WTC11 (cell line): ENCODE results near the gene FAM124B. TPM values are rescaled to one million over a fixed set of nuclear protein-coding genes. Genes with fewer than 3 reads are reported as not detected.

ENCODE experiments used
- ATAC-seq: fragments of 200-7000 bp; cut with Tn5 transposase; 2 replicates; pipeline ENCODE4 v1.10.0; 2021; ENCODE audit warnings: mild to moderate bottlenecking, moderate library complexity
- CTCF ChIA-PET: fragments of 300-600 bp; sonication (Branson Sonifier 250); formaldehyde crosslinking; loops from one replicate; lab custom pipeline; 2021; ENCODE audit warnings: antibody characterized with exemption; lab: Charles Lee
- POLR2A ChIA-PET: fragments of 350-600 bp; sonication (Branson Sonifier 250); formaldehyde crosslinking; loops from one replicate; lab custom pipeline; 2021; ENCODE audit warnings: antibody characterized with exemption; lab: Charles Lee
- DNase-seq: peaks from one replicate; pipeline ENCODE4 v3.0.0; 2021; ENCODE audit warnings: low spot score
- H3K27ac Mint-ChIP-seq: 2 replicates; pipeline ENCODE4 v1.8.0; 2021; ENCODE audit warnings: mixed read lengths
- H3K27me3 Mint-ChIP-seq: 2 replicates; pipeline ENCODE4 v1.8.0; 2021; ENCODE audit warnings: low read depth, mild to moderate bottlenecking, moderate library complexity, mixed read lengths
- H3K36me3 Mint-ChIP-seq: 2 replicates; pipeline ENCODE4 v1.8.0; 2021; ENCODE audit warnings: mixed read lengths
- H3K4me1 Mint-ChIP-seq: 2 replicates; pipeline ENCODE4 v1.8.0; 2022; ENCODE audit warnings: mixed read lengths
- H3K4me3 Mint-ChIP-seq: 2 replicates; pipeline ENCODE4 v1.8.0; 2021; ENCODE audit warnings: mild to moderate bottlenecking, moderate library complexity, mixed read lengths
- H3K9me3 Mint-ChIP-seq: 2 replicates; pipeline ENCODE4 v1.8.0; 2021; ENCODE audit warnings: mixed read lengths
- E2F4 ChIP-seq: sonication (generic); formaldehyde crosslinking; IDR thresholded peaks from 2 replicates; pipeline ENCODE4 v1.8.1; 2022; ENCODE audit warnings: low read depth, mild to moderate bottlenecking, moderate library complexity, missing genetic modification reagents, borderline replicate concordance
- EMX1 ChIP-seq: fragments of 250-450 bp; sonication (Bioruptor Pico); IDR thresholded peaks from 2 replicates; pipeline ENCODE4 v1.8.0; 2021; ENCODE audit warnings: mild to moderate bottlenecking
- GTF2I ChIP-seq: fragments of 250-450 bp; sonication (Bioruptor Pico); conservative IDR thresholded peaks from 2 replicates; pipeline ENCODE4 v1.4.0; 2021; ENCODE audit warnings: mild to moderate bottlenecking
- HMGA2 ChIP-seq: fragments of 250-450 bp; sonication (Bioruptor Pico); IDR thresholded peaks from 2 replicates; pipeline ENCODE4 v1.4.0; 2021; ENCODE audit warnings: mild to moderate bottlenecking, moderate library complexity
- MYBL2 ChIP-seq: sonication (generic); formaldehyde crosslinking; IDR thresholded peaks from 2 replicates; pipeline ENCODE4 v1.8.1; 2023; ENCODE audit warnings: mild to moderate bottlenecking, moderate library complexity, missing genetic modification reagents
- NFYB ChIP-seq: sonication (generic); formaldehyde crosslinking; conservative IDR thresholded peaks from 2 replicates; pipeline ENCODE4 v1.8.0; 2022; ENCODE audit warnings: low read depth, missing genetic modification reagents
- SP1 ChIP-seq: sonication (generic); formaldehyde crosslinking; conservative IDR thresholded peaks from 2 replicates; pipeline ENCODE4 v1.8.1; 2022; ENCODE audit warnings: missing genetic modification reagents
- ZBTB21 ChIP-seq: sonication (generic); formaldehyde crosslinking; IDR thresholded peaks from 2 replicates; pipeline ENCODE4 v1.8.1; 2023; ENCODE audit warnings: mild to moderate bottlenecking, missing genetic modification reagents, borderline replicate concordance
- ZNF138 ChIP-seq: sonication (generic); formaldehyde crosslinking; conservative IDR thresholded peaks from 2 replicates; pipeline ENCODE4 v1.8.1; 2022; ENCODE audit warnings: mild to moderate bottlenecking, moderate library complexity, missing genetic modification reagents
- ZNF281 ChIP-seq: sonication (generic); formaldehyde crosslinking; IDR thresholded peaks from 2 replicates; pipeline ENCODE4 v1.8.0; 2023; ENCODE audit warnings: mild to moderate bottlenecking, missing genetic modification reagents
- ZNF416 ChIP-seq: fragments of 250-450 bp; sonication (Bioruptor Pico); IDR thresholded peaks from 2 replicates; pipeline ENCODE4 v1.9.0; 2021; ENCODE audit warnings: mild to moderate bottlenecking, inconsistent platforms
- total RNA-seq: library from RNA; stranded (reverse); gene quantifications from 3 replicates; pipeline ENCODE4 v1.2.3, GENCODE V29; 2021
- TF ChIP-seq, protein P1 (sequence below): fragments of 250-450 bp; sonication (Bioruptor Pico); IDR thresholded peaks from 2 replicates; pipeline ENCODE4 v1.8.0; 2021; ENCODE audit warnings: mild to moderate bottlenecking
- TF ChIP-seq, protein P2 (sequence below): sonication (generic); formaldehyde crosslinking; IDR thresholded peaks from 2 replicates; pipeline ENCODE4 v1.8.0; 2022; ENCODE audit warnings: mild to moderate bottlenecking, missing genetic modification reagents
- TF ChIP-seq, protein P3 (sequence below): sonication (generic); formaldehyde crosslinking; IDR thresholded peaks from 2 replicates; pipeline ENCODE4 v1.8.0; 2023; ENCODE audit warnings: missing genetic modification reagents, mild to moderate bottlenecking, borderline replicate concordance

The FAM124B gene
- total RNA-seq, 1 experiment from 2014 or later = 3.7 TPM

- H3K36me3 Mint-ChIP-seq = no peaks in the 10 kb centered on the region
- ChIA-PET POLR2A (no interaction called here), CTCF (no interaction called here)
- no peak for ATAC-seq
- no peak overlapping the region for H3K4me3 Mint-ChIP-seq
- no peak for TF ChIP-seq NFYB (CRISPR knock-in tag)
- TF ChIP-seq, protein P1, sequence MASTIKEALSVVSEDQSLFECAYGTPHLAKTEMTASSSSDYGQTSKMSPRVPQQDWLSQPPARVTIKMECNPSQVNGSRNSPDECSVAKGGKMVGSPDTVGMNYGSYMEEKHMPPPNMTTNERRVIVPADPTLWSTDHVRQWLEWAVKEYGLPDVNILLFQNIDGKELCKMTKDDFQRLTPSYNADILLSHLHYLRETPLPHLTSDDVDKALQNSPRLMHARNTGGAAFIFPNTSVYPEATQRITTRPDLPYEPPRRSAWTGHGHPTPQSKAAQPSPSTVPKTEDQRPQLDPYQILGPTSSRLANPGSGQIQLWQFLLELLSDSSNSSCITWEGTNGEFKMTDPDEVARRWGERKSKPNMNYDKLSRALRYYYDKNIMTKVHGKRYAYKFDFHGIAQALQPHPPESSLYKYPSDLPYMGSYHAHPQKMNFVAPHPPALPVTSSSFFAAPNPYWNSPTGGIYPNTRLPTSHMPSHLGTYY (CRISPR knock-in tag) = no peak
- no peaks in the 10 kb centered on the region for H3K27me3 Mint-ChIP-seq
- H3K9me3 Mint-ChIP-seq = peaks cover 15% of the 10 kb centered on the region
- H3K27ac Mint-ChIP-seq = no peak overlapping the region
- DNase-seq = no peak
- no peaks in the 10 kb centered on the region for H3K4me1 Mint-ChIP-seq
These were observed 70.2 kb downstream of the FAM124B start for GRCh38 chr2:224331698-224332097.

DNA sequence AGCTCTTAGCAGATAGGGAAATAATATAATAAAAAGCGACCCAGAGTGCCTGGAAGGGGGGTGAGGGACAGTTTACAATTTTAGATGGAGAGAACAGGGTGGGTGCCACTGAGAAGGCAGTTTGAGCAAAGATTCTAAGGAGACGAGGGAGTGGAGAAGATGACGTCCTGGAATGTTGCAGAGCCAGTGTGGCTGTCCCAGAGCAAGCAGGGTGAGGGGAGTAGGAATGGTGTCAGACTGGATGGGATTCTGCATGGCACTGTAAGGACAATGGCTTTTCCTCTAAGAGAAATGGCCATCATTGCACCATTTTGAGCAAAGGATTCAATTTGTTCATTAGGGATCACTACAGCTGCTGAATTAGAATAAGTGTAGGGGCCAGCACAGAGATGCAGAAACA is 73.1 kb downstream of the FAM124B start:
- H3K36me3 Mint-ChIP-seq = no peaks in the 10 kb centered on the region
- ATAC-seq = no peak
- ChIA-PET CTCF (no interaction called here), POLR2A (no interaction called here)
- TF ChIP-seq MYBL2 (CRISPR knock-in tag) = no peak
- no peak for TF ChIP-seq E2F4 (CRISPR knock-in tag)
- TF ChIP-seq ZNF416 (CRISPR knock-in tag) = no peak
- TF ChIP-seq, protein P2, sequence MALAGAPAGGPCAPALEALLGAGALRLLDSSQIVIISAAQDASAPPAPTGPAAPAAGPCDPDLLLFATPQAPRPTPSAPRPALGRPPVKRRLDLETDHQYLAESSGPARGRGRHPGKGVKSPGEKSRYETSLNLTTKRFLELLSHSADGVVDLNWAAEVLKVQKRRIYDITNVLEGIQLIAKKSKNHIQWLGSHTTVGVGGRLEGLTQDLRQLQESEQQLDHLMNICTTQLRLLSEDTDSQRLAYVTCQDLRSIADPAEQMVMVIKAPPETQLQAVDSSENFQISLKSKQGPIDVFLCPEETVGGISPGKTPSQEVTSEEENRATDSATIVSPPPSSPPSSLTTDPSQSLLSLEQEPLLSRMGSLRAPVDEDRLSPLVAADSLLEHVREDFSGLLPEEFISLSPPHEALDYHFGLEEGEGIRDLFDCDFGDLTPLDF (CRISPR knock-in tag) = no peak
- TF ChIP-seq ZBTB21 = no peak
- no peak for TF ChIP-seq EMX1
- no peak for TF ChIP-seq SP1 (CRISPR knock-in tag)
- no peak for TF ChIP-seq ZNF281 (CRISPR knock-in tag)
- no peak for TF ChIP-seq HMGA2 (CRISPR knock-in tag)
- TF ChIP-seq, protein P3, sequence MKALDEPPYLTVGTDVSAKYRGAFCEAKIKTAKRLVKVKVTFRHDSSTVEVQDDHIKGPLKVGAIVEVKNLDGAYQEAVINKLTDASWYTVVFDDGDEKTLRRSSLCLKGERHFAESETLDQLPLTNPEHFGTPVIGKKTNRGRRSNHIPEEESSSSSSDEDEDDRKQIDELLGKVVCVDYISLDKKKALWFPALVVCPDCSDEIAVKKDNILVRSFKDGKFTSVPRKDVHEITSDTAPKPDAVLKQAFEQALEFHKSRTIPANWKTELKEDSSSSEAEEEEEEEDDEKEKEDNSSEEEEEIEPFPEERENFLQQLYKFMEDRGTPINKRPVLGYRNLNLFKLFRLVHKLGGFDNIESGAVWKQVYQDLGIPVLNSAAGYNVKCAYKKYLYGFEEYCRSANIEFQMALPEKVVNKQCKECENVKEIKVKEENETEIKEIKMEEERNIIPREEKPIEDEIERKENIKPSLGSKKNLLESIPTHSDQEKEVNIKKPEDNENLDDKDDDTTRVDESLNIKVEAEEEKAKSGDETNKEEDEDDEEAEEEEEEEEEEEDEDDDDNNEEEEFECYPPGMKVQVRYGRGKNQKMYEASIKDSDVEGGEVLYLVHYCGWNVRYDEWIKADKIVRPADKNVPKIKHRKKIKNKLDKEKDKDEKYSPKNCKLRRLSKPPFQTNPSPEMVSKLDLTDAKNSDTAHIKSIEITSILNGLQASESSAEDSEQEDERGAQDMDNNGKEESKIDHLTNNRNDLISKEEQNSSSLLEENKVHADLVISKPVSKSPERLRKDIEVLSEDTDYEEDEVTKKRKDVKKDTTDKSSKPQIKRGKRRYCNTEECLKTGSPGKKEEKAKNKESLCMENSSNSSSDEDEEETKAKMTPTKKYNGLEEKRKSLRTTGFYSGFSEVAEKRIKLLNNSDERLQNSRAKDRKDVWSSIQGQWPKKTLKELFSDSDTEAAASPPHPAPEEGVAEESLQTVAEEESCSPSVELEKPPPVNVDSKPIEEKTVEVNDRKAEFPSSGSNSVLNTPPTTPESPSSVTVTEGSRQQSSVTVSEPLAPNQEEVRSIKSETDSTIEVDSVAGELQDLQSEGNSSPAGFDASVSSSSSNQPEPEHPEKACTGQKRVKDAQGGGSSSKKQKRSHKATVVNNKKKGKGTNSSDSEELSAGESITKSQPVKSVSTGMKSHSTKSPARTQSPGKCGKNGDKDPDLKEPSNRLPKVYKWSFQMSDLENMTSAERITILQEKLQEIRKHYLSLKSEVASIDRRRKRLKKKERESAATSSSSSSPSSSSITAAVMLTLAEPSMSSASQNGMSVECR (CRISPR knock-in tag) = no peak
- TF ChIP-seq ZNF138 (CRISPR knock-in tag) = no peak
- TF ChIP-seq GTF2I = no peak
- H3K4me1 Mint-ChIP-seq = peaks cover 7% of the 10 kb centered on the region
- H3K4me3 Mint-ChIP-seq = no peak overlapping the region
- H3K27me3 Mint-ChIP-seq = no peaks in the 10 kb centered on the region
- H3K9me3 Mint-ChIP-seq = peaks cover 13% of the 10 kb centered on the region
- H3K27ac Mint-ChIP-seq = no peak overlapping the region
- no peak for DNase-seq

Other genes starting within 250 kb of the FAM124B start
- 74.4 to 86.2 TPM (median 80.7 TPM) in 3 replicates for gene CUL3, start 183.3 kb upstream of the FAM124B start, total RNA-seq